22Rv1 (cell line): Measurements from ENCODE around the gene HK2.

Experiments used
- H3K27ac ChIP-seq: fragments of 450-650 bp; 2 replicates; pipeline ENCODE4 v1.5.1; 2017
- ZFX ChIP-seq: fragments of 450-650 bp; IDR thresholded peaks from 2 replicates; pipeline ENCODE4 v1.6.1; 2017; ENCODE audit warnings: antibody characterized with exemption, borderline replicate concordance
- TF ChIP-seq, protein P1 (sequence below): fragments of 450-650 bp; IDR thresholded peaks from 2 replicates; pipeline ENCODE4 v1.5.1; 2017; ENCODE audit warnings: mild to moderate bottlenecking

The HK2 gene

DNA sequence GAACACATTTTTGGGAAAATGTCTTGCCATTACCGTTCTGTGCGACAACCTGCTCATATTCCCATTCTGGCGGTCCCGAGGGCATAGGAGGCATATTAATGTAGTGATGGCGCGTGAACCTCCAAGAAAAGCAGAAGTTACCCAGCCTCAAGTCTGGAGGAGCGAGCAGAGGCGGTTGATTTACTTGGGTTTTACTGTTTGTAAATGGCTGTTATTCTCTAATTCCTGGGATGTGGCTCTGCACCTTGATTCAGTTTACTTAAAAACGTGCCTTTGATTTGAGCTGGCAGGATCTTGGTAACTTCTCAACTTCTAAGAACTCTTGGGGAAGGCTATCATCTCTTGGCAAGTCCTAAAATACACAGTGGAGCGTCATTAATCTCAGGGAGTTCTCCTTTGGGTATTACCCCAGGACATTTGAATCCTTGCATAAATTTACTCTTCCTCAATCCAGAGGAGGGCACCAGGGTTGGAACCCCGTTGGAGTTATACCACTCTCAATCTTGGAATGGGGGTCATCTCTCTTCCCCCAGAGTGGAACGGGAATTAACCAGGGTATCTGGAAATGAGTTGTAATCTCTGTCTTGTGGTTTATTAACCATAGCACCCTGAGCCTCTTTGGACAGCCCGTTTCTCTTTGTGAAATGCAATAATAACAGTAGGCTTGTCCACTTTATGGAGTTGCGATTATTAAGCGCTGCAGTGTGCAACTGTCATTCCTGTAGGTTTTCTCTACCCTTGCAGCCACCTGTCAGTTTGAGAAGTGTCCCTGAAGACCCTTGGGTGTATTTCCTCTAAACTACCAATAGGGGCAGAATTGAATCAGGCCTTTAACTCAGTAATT, 2.1 kb downstream of the HK2 start:
- H3K27ac ChIP-seq = peak overlapping the region; percentile 64
- TF ChIP-seq, protein P1, sequence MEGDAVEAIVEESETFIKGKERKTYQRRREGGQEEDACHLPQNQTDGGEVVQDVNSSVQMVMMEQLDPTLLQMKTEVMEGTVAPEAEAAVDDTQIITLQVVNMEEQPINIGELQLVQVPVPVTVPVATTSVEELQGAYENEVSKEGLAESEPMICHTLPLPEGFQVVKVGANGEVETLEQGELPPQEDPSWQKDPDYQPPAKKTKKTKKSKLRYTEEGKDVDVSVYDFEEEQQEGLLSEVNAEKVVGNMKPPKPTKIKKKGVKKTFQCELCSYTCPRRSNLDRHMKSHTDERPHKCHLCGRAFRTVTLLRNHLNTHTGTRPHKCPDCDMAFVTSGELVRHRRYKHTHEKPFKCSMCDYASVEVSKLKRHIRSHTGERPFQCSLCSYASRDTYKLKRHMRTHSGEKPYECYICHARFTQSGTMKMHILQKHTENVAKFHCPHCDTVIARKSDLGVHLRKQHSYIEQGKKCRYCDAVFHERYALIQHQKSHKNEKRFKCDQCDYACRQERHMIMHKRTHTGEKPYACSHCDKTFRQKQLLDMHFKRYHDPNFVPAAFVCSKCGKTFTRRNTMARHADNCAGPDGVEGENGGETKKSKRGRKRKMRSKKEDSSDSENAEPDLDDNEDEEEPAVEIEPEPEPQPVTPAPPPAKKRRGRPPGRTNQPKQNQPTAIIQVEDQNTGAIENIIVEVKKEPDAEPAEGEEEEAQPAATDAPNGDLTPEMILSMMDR = peak; percentile 85
- no peak for TF ChIP-seq ZFX

DNA sequence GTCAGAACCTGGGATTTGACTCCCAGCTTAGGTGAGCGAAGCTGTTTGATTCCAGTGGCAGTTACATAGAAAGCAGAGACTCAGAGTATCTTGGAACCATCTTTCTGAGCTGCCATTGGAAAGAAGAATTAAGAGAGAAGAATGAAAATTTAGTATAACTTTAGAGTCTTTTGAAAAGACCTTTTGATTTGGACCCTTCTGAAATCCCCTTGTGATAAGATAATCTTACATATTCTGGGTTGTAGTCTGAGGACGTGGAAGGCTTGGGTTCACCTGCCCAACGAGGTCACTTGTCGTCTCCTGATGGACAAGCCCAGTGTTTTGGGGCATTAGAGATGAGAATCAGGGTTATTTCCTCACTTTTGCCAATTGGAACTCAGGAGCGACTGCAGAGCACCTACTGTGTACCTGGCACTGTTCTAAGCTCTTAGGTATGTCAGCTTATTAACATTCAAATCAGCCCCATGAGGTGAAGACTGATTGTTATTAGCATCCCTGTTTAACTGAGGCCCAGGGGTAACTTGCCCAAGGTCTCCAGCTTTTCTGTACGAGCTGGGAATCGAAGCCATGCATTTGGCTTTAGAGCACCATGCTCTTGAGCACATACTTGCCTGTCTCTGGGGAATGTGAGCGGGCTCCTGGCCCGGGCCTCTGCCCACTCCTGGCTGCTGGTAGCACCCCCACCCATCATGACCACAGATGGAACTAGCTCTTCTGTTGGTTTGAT, 2.9 kb downstream of the HK2 start:
- TF ChIP-seq ZFX = no peak
- TF ChIP-seq, protein P1 = peak; percentile 47
- H3K27ac ChIP-seq = peak overlapping the region; percentile 64; the same call in 1 of the 2 replicates

DNA sequence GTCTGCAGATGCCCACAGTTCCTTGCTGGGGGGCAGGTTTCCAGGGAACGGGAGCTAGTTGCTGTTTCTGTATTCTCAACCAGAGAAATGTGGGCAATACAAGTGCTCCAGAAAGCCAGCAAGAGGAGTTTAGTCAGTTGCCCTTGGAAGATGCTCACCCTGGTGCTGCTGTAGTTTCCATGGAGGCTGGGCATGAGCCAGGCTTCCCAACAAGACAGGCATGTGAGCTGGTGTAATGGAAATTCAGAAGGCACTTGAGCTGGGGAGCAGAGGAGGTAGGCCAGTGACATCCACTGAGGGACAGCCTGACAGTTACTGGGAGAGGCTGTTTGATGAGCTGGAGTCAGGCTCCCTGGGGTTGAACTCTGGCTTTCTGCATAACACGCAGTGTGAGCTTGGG, 7.7 kb downstream of the HK2 start:
- H3K27ac ChIP-seq = no peak overlapping the region
- TF ChIP-seq ZFX = no peak
- TF ChIP-seq, protein P1 = no peak

DNA sequence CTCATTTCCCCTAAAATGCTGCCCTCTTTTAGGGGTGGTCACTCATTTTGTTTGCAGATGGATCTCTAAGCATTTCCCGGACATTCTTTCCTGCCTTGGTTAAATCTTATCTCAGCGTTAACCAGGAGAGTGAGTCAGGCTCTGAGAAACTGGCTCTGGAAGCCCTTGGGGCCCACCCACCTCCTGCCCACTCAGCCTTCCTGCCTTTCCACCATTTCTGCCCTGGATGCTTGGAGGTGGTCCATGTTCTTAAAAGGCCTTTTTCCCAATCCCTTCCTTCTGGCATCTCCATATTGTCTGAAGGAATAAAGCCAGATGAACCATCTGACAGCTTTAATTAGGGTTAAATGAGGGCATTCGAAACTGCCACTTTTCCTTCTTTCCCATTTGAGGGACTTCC, 9.5 kb downstream of the HK2 start:
- TF ChIP-seq, protein P1 = no peak
- TF ChIP-seq ZFX = no peak
- peak overlapping the region; percentile 98 for H3K27ac ChIP-seq

DNA sequence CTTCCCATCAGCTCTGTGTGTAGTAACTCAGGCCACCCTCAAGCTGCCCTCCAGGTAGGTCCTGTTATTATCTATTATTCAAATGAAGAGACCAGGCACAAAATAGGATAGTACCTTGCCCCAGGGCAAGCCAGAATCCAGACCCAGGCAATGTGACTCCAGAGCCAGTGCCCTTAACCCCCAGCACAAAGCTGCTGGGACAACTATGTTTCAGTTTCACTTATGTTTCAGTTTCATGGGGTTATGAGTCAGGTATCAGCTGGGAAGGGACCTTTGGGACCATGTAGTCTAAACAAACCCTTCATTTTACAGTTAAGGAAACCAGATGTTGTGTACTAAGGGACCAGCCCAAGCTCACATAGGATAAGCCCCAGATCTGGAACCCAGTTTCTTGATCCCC, 10.0 kb downstream of the HK2 start:
- TF ChIP-seq ZFX = no peak
- TF ChIP-seq, protein P1 = no peak
- peak overlapping the region; percentile 98 for H3K27ac ChIP-seq

DNA sequence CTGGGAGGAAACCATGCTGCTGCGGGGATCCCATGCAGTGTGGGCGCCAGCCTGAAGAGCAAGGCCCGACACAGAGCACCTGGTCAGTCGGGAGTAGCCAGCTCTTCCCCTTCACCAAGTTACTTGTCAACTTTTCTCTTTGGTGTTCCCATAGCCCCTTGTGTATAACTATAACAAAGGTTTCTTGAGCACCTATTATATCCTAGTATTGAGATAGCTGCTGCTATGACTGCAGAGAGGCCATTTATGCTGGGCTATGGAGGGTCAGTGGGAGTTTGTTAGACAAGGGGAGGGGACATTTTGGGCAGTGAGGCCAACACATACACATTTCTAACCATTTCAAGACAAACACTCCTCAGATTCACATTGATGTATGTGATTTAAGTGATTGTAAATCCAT, 10.8 kb downstream of the HK2 start:
- peak overlapping the region; percentile 98 for H3K27ac ChIP-seq
- TF ChIP-seq ZFX = no peak
- TF ChIP-seq, protein P1 = no peak
